Mesenchymal stem cell (in vitro differentiated cells and primary cell): Measurements from ENCODE around the gene NUDT16L1.

Source experiments
- DNase-seq: peaks from one replicate; pipeline ENCODE4 v3.0.0-alpha.2; 2013
- H2AFZ ChIP-seq: one replicate; pipeline ENCODE4 v1.6.1; 2013; ENCODE audit warnings: low read depth, mild to moderate bottlenecking, control low read depth, inconsistent platforms, low read length, moderate library complexity
- H2AK5ac ChIP-seq: 2 replicates; pipeline ENCODE4 v1.6.1; 2013; ENCODE audit warnings: low read length, moderate library complexity, mild to moderate bottlenecking, inconsistent platforms; ENCODE audit not compliant: severe bottlenecking
- H2BK120ac ChIP-seq: one replicate; pipeline ENCODE4 v1.6.1; 2013; ENCODE audit warnings: low read depth, mild to moderate bottlenecking, inconsistent platforms, low read length, moderate library complexity
- H2BK12ac ChIP-seq, 2 experiments: one replicate each; pipeline ENCODE4 v1.6.1; 2013; ENCODE audit warnings: inconsistent platforms in 2 of 2, low read length in 2 of 2, mild to moderate bottlenecking in 2 of 2, moderate library complexity in 2 of 2, control low read depth in 1 of 2
- H2BK15ac ChIP-seq: one replicate; pipeline ENCODE4 v1.6.1; 2013; ENCODE audit warnings: mild to moderate bottlenecking, low read depth, inconsistent platforms; ENCODE audit not compliant: poor library complexity, severe bottlenecking
- H2BK5ac ChIP-seq: 2 replicates; pipeline ENCODE4 v1.6.1; 2013; ENCODE audit warnings: low read depth, mild to moderate bottlenecking, low read length, control low read depth, inconsistent platforms; ENCODE audit not compliant: poor library complexity, severe bottlenecking
- H3K14ac ChIP-seq, 2 experiments: one replicate each; pipeline ENCODE4 v1.6.1; 2013; ENCODE audit warnings: inconsistent platforms in 2 of 2, low read length in 2 of 2, control low read depth in 1 of 2, mild to moderate bottlenecking in 1 of 2, moderate library complexity in 1 of 2
- H3K18ac ChIP-seq, 2 experiments: one replicate each; pipeline ENCODE4 v1.6.1; 2013; ENCODE audit warnings: inconsistent platforms in 2 of 2, low read length in 2 of 2, control low read depth in 1 of 2, low read depth in 1 of 2, mild to moderate bottlenecking in 1 of 2
- H3K23ac ChIP-seq, 2 experiments: one replicate each; pipeline ENCODE4 v1.6.1; 2013; ENCODE audit warnings: inconsistent platforms in 2 of 2, low read length in 2 of 2, mild to moderate bottlenecking in 2 of 2, moderate library complexity in 2 of 2, control low read depth in 1 of 2
- H3K27ac ChIP-seq: 2 replicates; pipeline ENCODE4 v1.5.1; 2013; ENCODE audit warnings: mild to moderate bottlenecking, moderate library complexity, low read length, control low read depth, inconsistent platforms; ENCODE audit not compliant: poor library complexity, severe bottlenecking
- H3K27me3 ChIP-seq, 2 experiments: 2 replicates each; pipeline versions ENCODE4 v1.6.1 to v1.7.0; 2013; ENCODE audit warnings: low read length in 2 of 2, mild to moderate bottlenecking in 2 of 2, moderate library complexity in 2 of 2, control low read depth in 1 of 2, inconsistent platforms in 1 of 2; ENCODE audit not compliant: control insufficient read depth in 1 of 2, insufficient read depth in 1 of 2
- H3K36me3 ChIP-seq, 2 experiments: 2 replicates each; pipeline versions ENCODE4 v1.6.1 to v1.7.0; 2013; ENCODE audit warnings: low read length in 2 of 2, control low read depth in 1 of 2, inconsistent platforms in 1 of 2, low read depth in 1 of 2, mild to moderate bottlenecking in 1 of 2; ENCODE audit not compliant: insufficient read depth in 2 of 2, control insufficient read depth in 1 of 2
- H3K4ac ChIP-seq, 2 experiments: one replicate each; pipeline ENCODE4 v1.6.1; 2013; ENCODE audit warnings: inconsistent platforms in 2 of 2, low read length in 2 of 2, mild to moderate bottlenecking in 2 of 2, moderate library complexity in 2 of 2, control low read depth in 1 of 2, low read depth in 1 of 2
- H3K4me1 ChIP-seq: 2 replicates; pipeline ENCODE4 v1.6.1; 2013; ENCODE audit warnings: low read depth, low read length, control low read depth; ENCODE audit not compliant: control insufficient read depth, insufficient read depth
- H3K4me2 ChIP-seq: 2 replicates; pipeline ENCODE4 v1.6.1; 2013; ENCODE audit warnings: low read length, mild to moderate bottlenecking, inconsistent platforms; ENCODE audit not compliant: poor library complexity, severe bottlenecking
- H3K4me3 ChIP-seq, 2 experiments: 2 replicates each; pipeline versions ENCODE4 v1.5.1 to v1.7.0; 2013; ENCODE audit warnings: low read length in 2 of 2, mild to moderate bottlenecking in 2 of 2, control low read depth in 1 of 2, low read depth in 1 of 2; ENCODE audit not compliant: insufficient read depth in 1 of 2
- H3K79me1 ChIP-seq: replicated peaks from 2 replicates; pipeline ENCODE4 v1.6.1; 2013; ENCODE audit warnings: mild to moderate bottlenecking, control low read depth, low read length, inconsistent platforms; ENCODE audit not compliant: poor library complexity, severe bottlenecking
- H3K9ac ChIP-seq: 2 replicates; pipeline ENCODE4 v1.7.0; 2013; ENCODE audit warnings: mild to moderate bottlenecking, low read length, moderate library complexity
- H3K9me3 ChIP-seq: 2 replicates; pipeline ENCODE4 v1.7.0; 2013; ENCODE audit warnings: mild to moderate bottlenecking, low read length; ENCODE audit not compliant: control insufficient read depth
- H4K8ac ChIP-seq: one replicate; pipeline ENCODE4 v1.6.1; 2013; ENCODE audit warnings: inconsistent platforms, mild to moderate bottlenecking, low read length, moderate library complexity
- H4K91ac ChIP-seq: one replicate; pipeline ENCODE4 v1.6.1; 2013; ENCODE audit warnings: mild to moderate bottlenecking, low read length, inconsistent platforms
- WGBS: methylation state at CpG from one replicate; pipeline ENCODE4 v1.1.7; 2013; ENCODE audit warnings: mixed read lengths; 5-methylcytosine and 5-hydroxymethylcytosine counted together

The NUDT16L1 gene

DNA sequence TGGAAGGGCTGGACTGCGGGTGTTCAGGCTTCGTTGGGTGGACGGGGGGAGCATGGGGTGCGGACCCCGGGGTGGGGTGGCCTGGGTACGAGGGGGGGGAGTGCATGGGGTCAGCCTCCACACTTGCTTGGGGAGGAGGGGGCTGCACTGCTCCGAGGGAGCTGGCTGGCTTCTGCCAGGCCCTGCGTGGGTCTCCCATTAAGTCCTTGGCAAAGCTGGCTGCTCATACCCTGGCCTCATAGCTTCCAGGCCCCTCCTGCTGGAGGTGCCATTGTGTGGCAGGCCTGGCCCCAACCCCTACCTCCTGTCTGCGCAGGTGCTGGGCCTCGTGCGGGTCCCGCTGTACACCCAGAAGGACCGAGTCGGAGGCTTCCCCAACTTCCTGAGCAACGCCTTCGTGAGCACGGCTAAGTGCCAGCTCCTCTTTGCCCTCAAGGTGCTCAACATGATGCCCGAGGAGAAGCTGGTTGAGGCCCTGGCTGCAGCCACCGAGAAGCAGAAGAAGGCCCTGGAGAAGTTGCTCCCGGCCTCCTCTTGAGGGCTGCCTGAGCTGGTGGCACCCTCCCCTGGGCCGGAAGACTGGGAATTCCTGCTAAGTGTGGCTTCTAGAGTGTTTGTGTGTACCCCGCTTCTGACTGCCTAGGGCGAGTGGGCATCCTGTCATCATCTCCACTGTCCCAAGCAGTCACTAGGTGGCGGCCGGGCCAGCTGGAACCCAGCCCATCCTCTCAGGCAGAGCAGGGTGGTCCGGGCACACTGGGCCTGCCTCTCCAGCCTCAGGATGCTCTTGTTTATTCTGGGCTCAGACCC is 1.5 kb downstream of the NUDT16L1 start:
- H3K36me3 ChIP-seq = peaks cover 48 to 69% of the 10 kb centered on the region in 2 experiments
- H3K27me3 ChIP-seq = no peaks in the 10 kb centered on the region
- H3K14ac ChIP-seq = no peak overlapping the region
- no peak overlapping the region for H4K91ac ChIP-seq
- WGBS = 80% methylated on average over 26 of the region's 26 CpGs
- no peak overlapping the region for H4K8ac ChIP-seq
- H3K4me1 ChIP-seq = peaks cover 32% of the 10 kb centered on the region
- H3K9ac ChIP-seq = peak overlapping the region; percentile 56
- no peak overlapping the region for H3K27ac ChIP-seq
- H2AFZ ChIP-seq = no peak overlapping the region
- DNase-seq = no peak
- no peak overlapping the region for H3K23ac ChIP-seq
- peak overlapping the region in 1 of 2 experiments; percentile 47 for H2BK12ac ChIP-seq
- no peaks in the 10 kb centered on the region for H3K9me3 ChIP-seq
- peak overlapping the region in 1 of 2 experiments; percentile 40 for H3K18ac ChIP-seq
- H2BK5ac ChIP-seq = no peak overlapping the region
- H2AK5ac ChIP-seq = no peak overlapping the region
- H2BK15ac ChIP-seq = no peak overlapping the region
- no peak overlapping the region for H2BK120ac ChIP-seq
- H3K79me1 ChIP-seq = peaks cover 13% of the 10 kb centered on the region
- peak overlapping the region; percentile 49 to 95 for H3K4me3 ChIP-seq
- H3K4me2 ChIP-seq = peak overlapping the region; percentile 82
- H3K4ac ChIP-seq = peak overlapping the region in 1 of 2 experiments; percentile 42

DNA sequence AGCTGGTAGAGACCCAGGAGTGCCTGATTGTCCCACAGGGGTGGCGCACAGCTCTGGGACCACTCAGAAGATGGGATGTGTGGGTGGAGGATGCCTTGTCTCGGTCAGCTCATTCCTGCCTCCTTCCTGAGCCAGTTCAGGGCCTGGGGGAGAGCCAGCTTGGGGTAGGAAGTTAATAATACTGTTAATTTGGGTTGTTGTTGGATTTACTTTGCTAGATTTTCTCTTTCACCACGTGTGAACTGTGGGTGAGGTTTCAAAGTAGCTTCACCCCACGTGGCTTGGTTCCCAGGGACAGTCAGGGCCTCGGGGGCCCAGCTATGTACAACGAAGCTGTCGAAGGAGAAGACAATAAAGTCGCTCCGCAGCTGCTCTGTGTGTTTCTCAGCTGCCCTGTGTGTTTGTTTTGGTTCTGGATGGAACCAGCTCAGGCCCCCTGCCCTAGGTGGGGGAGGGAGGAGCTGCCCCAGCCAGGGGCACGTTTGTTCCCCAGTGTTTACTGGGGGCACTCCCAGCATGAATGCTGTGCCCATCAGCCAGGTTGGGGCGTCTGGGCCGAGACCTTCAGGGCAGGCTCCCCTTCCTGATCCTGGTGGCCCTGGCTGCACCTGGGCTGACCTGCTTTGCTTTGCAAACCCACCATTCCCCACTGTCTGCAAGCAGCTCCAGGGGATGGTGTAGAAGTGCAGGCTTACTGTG is 2.3 kb downstream of the NUDT16L1 start:
- WGBS = 85% methylated on average over 12 of the region's 12 CpGs
- no peaks in the 10 kb centered on the region for H3K27me3 ChIP-seq
- no peak overlapping the region for H3K4ac ChIP-seq
- H3K9me3 ChIP-seq = no peaks in the 10 kb centered on the region
- H2BK5ac ChIP-seq = no peak overlapping the region
- no peak overlapping the region for H3K27ac ChIP-seq
- H3K4me1 ChIP-seq = peaks cover 29% of the 10 kb centered on the region
- H3K14ac ChIP-seq = no peak overlapping the region
- H3K18ac ChIP-seq = no peak overlapping the region
- H4K91ac ChIP-seq = no peak overlapping the region
- H2AK5ac ChIP-seq = no peak overlapping the region
- H3K23ac ChIP-seq = no peak overlapping the region
- H4K8ac ChIP-seq = no peak overlapping the region
- peaks cover 11% of the 10 kb centered on the region for H3K79me1 ChIP-seq
- H3K4me2 ChIP-seq = no peak overlapping the region
- no peak for DNase-seq
- no peak overlapping the region for H3K4me3 ChIP-seq
- H3K9ac ChIP-seq = peak overlapping the region; percentile 56
- no peak overlapping the region for H2BK12ac ChIP-seq
- no peak overlapping the region for H2AFZ ChIP-seq
- H2BK15ac ChIP-seq = no peak overlapping the region
- no peak overlapping the region for H2BK120ac ChIP-seq
- peaks cover 48 to 69% of the 10 kb centered on the region in 2 experiments for H3K36me3 ChIP-seq

DNA sequence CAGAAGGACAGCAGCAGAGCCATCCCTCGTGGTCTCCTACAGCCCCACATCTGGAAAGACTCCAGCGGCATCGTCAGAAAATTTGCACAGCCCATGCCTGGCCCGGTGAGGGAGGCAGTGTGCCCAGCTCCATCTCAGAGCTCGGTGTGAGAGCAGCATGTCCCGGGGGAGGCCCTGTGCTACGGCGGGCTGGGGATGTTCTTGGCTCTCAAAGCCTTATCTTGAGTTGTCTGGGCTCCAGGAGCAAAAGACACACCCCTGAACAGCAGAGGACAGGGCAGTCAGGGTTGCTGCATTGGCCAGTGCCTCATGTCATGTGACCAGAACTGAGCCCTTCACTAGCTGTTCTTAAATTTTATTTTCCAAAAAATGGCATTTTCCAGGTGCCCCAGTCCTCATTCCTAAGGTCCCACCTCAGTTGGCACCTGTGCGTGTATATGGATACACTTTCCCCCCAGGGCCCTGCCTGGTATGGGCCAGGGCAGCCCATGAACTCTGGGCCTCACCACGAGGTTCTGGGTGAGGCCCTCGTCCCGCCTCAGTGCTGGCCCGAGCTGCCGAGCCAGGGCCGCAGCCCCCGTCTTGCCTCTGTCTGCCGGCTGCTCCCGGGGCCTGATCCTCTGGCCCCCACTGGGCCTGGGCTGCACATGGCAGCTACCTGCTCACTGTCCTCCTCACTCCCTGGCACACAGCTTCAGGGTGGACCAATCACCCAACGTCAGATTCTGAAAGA is 3.0 kb downstream of the NUDT16L1 start:
- H2BK15ac ChIP-seq = no peak overlapping the region
- H3K4me3 ChIP-seq = no peak overlapping the region
- 92% methylated on average over 17 of the region's 19 CpGs for WGBS
- H3K36me3 ChIP-seq = peaks cover 55 to 71% of the 10 kb centered on the region in 2 experiments
- no peak overlapping the region for H3K4ac ChIP-seq
- H3K9me3 ChIP-seq = no peaks in the 10 kb centered on the region
- H2BK120ac ChIP-seq = no peak overlapping the region
- H3K79me1 ChIP-seq = peaks cover 13% of the 10 kb centered on the region
- H3K14ac ChIP-seq = no peak overlapping the region
- no peak overlapping the region for H3K23ac ChIP-seq
- no peak overlapping the region for H4K8ac ChIP-seq
- no peak overlapping the region for H4K91ac ChIP-seq
- no peak overlapping the region for H2AFZ ChIP-seq
- H2BK5ac ChIP-seq = no peak overlapping the region
- DNase-seq = no peak
- peaks cover 30% of the 10 kb centered on the region for H3K4me1 ChIP-seq
- no peak overlapping the region for H3K4me2 ChIP-seq
- no peak overlapping the region for H3K18ac ChIP-seq
- no peaks in the 10 kb centered on the region for H3K27me3 ChIP-seq
- no peak overlapping the region for H2AK5ac ChIP-seq
- H3K27ac ChIP-seq = no peak overlapping the region
- H2BK12ac ChIP-seq = no peak overlapping the region
- no peak overlapping the region for H3K9ac ChIP-seq
